H1 (cell line): ENCODE data around the gene ZNF407. TPM values are rescaled to one million over a fixed set of nuclear protein-coding genes. Genes with fewer than 3 reads are reported as not detected.

ENCODE experiments used
- BCL11A ChIP-seq, 2 experiments: IDR thresholded peaks; one replicate each; pipeline ENCODE4 v1.6.1; 2011; ENCODE audit warnings: low read depth in 2 of 2, low read length in 2 of 2, mild to moderate bottlenecking in 2 of 2
- CTCF ChIP-seq, 3 experiments: IDR thresholded peaks; 1 replicate in 2 of 3; 2 replicates in 1 of 3; pipeline versions ENCODE4 v1.5.1 to v1.6.1; 2011; ENCODE audit warnings: low read length in 3 of 3, mild to moderate bottlenecking in 3 of 3, inconsistent platforms in 2 of 3, low read depth in 1 of 3, moderate library complexity in 1 of 3; ENCODE audit not compliant: insufficient read depth in 1 of 3; ENCODE audit errors: control extremely low read depth in 1 of 3
- E2F6 ChIP-seq: IDR thresholded peaks from 2 replicates; pipeline ENCODE4 v1.6.1; 2012; ENCODE audit warnings: inconsistent platforms
- EGR1 ChIP-seq: IDR thresholded peaks from 2 replicates; pipeline ENCODE4 v1.6.1; 2011; ENCODE audit warnings: low read depth, low read length, borderline replicate concordance
- GABPA ChIP-seq: IDR thresholded peaks from 2 replicates; pipeline ENCODE4 v1.6.1; 2011; ENCODE audit warnings: mild to moderate bottlenecking, low read length, moderate library complexity, borderline replicate concordance; ENCODE audit not compliant: insufficient read depth
- GTF2F1 ChIP-seq: IDR thresholded peaks from 2 replicates; pipeline ENCODE4 v1.6.1; 2012; ENCODE audit warnings: low read depth, low read length, improper control_type of control experiment, borderline replicate concordance
- MAFK ChIP-seq: IDR thresholded peaks from 2 replicates; pipeline ENCODE4 v1.6.1; 2012; ENCODE audit warnings: low read depth, mild to moderate bottlenecking, improper control_type of control experiment, low read length
- PHF8 ChIP-seq: fragments of 200-600 bp; sonication (generic); conservative IDR thresholded peaks from 2 replicates; pipeline ENCODE4 v1.7.1; 2012; ENCODE audit warnings: low read depth, mild to moderate bottlenecking, inconsistent platforms, low read length, moderate library complexity
- SAP30 ChIP-seq: fragments of 300-600 bp; sonication (generic); IDR thresholded peaks from 2 replicates; pipeline ENCODE4 v1.7.1; 2012; ENCODE audit warnings: low read length, moderate library complexity, mild to moderate bottlenecking, inconsistent platforms; ENCODE audit not compliant: insufficient read depth, insufficient replicate concordance
- SIRT6 ChIP-seq: IDR thresholded peaks from one replicate; pipeline ENCODE4 v1.7.1; 2012; ENCODE audit warnings: low read length, inconsistent platforms
- SIX5 ChIP-seq: IDR thresholded peaks from 2 replicates; pipeline ENCODE4 v1.6.1; 2011; ENCODE audit warnings: mild to moderate bottlenecking, low read depth, low read length
- SP2 ChIP-seq: IDR thresholded peaks from 2 replicates; pipeline ENCODE4 v1.6.1; 2012; ENCODE audit warnings: mild to moderate bottlenecking, low read length, inconsistent platforms
- SRF ChIP-seq: IDR thresholded peaks from 2 replicates; pipeline ENCODE4 v1.6.1; 2011; ENCODE audit warnings: mild to moderate bottlenecking, low read depth, low read length, moderate library complexity
- TAF7 ChIP-seq: optimal IDR thresholded peaks from 2 replicates; pipeline ENCODE3; 2011; ENCODE audit warnings: low read depth, mild to moderate bottlenecking, inconsistent platforms, low read length, moderate library complexity, borderline replicate concordance
- TBP ChIP-seq: IDR thresholded peaks from 2 replicates; pipeline ENCODE4 v1.6.1; 2011; ENCODE audit warnings: low read depth, low read length, improper control_type of control experiment
- TEAD4 ChIP-seq: IDR thresholded peaks from 2 replicates; pipeline ENCODE4 v1.6.1; 2012; ENCODE audit warnings: low read depth, low read length, inconsistent platforms, mixed read lengths
- YY1 ChIP-seq: IDR thresholded peaks from 2 replicates; pipeline ENCODE4 v1.6.1; 2011; ENCODE audit warnings: low read depth, mild to moderate bottlenecking, low read length
- polyA plus RNA-seq, 7 experiments: library from polyadenylated mRNA; depleted of rRNA in 3 of 7; stranded (reverse) in 5 of 7; unstranded in 2 of 7; fragments of >200 nt in 5 of 7; fragments of 200-250 nt in 2 of 7; gene quantifications; 1 replicate in 5 of 7; 2 replicates in 1 of 7; 4 replicates in 1 of 7; pipeline versions ENCODE4 v1.2.1 to v1.2.3, GENCODE V29; 2011 to 2013; ENCODE audit warnings: missing spikeins in 2 of 7, mixed read lengths in 2 of 7
- total RNA-seq: library from RNA; stranded (reverse); fragmentation: NEBNext Ultra II Directional; extraction: Animal tissue kit (Norgen Biotek cat#: 25700); gene quantifications from 2 replicates; pipeline ENCODE4 v1.2.1, GENCODE V29; 2021

Gene ZNF407
- total and polyA plus RNA-seq, 2 of the 8 experiments (the other 6 are each of a cell fraction or from before 2014, with no cell fraction given) = 1.5 to 6.8 TPM

GRCh38 chr18:75075016-75075305 is 477.3 kb downstream of the ZNF407 start (continued):
- TF ChIP-seq TEAD4 = no peak
- no peak for TF ChIP-seq CTCF (IDR thresholded peaks at IDR 0.05; ENCODE audit: control extremely low read depth in 1 of 3, insufficient read depth in 1 of 3, low read depth in 1 of 3, low read length in 3 of 3)
- no peak for TF ChIP-seq EGR1
- TF ChIP-seq GTF2F1 = no peak
- TF ChIP-seq GABPA = no peak
- no peak for TF ChIP-seq BCL11A (IDR thresholded peaks at IDR 0.05; ENCODE audit: low read depth in 2 of 2, low read length in 2 of 2)
- TF ChIP-seq YY1 = no peak
- no peak for TF ChIP-seq SIRT6
- TF ChIP-seq SP2 = no peak
- no peak for TF ChIP-seq SRF
- TF ChIP-seq MAFK = no peak
- no peak for TF ChIP-seq E2F6
- no peak for TF ChIP-seq TAF7
- TF ChIP-seq SAP30 = no peak
- no peak for TF ChIP-seq TBP
- no peak for TF ChIP-seq SIX5
- TF ChIP-seq PHF8 = no peak
